Upper lobe of left lung (tissue), 4 donors: ENCODE results near the gene BMP8A.

Experiments
- CTCF ChIP-seq, 6 experiments: fragments of 450-650 bp in 4 of 6; fragments of 200-600 bp in 2 of 6; sonication (generic) in 2 of 6; IDR thresholded peaks; one replicate each; pipeline ENCODE4 v1.5.1; 2016 to 2019; ENCODE audit warnings: antibody characterized with exemption in 6 of 6
- POLR2AphosphoS5 ChIP-seq, 2 donors: sonication (generic); formaldehyde crosslinking; IDR thresholded peaks; one replicate each; pipeline ENCODE4 v1.5.1; 2017; ENCODE audit warnings: antibody characterized with exemption in 2 of 2

DNA sequence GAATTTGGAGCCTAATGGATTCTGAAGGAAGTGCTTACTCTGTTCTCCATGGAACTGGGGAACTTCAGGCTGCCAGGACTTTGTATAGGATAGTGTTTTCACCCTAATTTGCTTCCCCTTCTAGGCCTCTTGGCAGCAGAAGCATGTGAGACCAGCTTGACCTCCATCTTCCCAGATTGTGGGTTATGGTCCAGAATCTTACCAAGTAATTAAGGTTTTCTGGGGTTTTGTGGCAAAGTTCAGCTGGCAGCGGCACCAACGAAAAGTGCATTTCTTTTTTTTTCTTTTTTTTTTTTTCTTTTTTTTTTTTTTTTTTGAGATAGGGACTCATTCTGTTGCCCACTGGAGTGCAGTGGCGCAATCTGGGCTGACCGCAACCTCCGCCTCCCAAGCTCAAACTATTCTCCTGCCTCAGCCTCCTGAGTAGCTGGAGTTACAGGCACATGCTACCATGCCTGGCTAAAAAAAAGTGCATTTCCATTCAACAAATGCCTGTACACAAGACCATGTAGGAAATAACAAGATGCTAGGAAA, 3.4 kb upstream of the BMP8A start:
- no peak for TF ChIP-seq CTCF (IDR thresholded peaks at IDR 0.05)
- TF ChIP-seq POLR2AphosphoS5 (IDR thresholded peaks at IDR 0.05) = no peak
